Measurements from ENCODE around the gene HS3ST4. TPM values are rescaled to one million over a fixed set of nuclear protein-coding genes. Genes with fewer than 3 reads are reported as not detected.
"Not testable (repeated sequence)": the region's sequence is repeated elsewhere in the genome, so short reads cannot be mapped to it uniquely, and the experiment has no call there.

HS3ST4 gene
- total RNA-seq, 2 experiments from 2014 or later = not detected

- H3K4me3 Mint-ChIP-seq; CTCF ChIA-PET; H3K9me3 Mint-ChIP-seq (ENCODE audit: low read depth); H3K27ac Mint-ChIP-seq; H3K4me1 Mint-ChIP-seq; ATAC-seq; H3K27me3 Mint-ChIP-seq; H3K36me3 Mint-ChIP-seq; DNase-seq: not testable (repeated sequence)
These were observed 340.9 kb downstream of the HS3ST4 start for GRCh38 chr16:26032661-26033060.

GRCh38 chr16:26041952-26042668, 350.4 kb downstream of the HS3ST4 start:
- H3K27me3 Mint-ChIP-seq = no peaks in the 10 kb centered on the region
- no peak overlapping the region for H3K4me3 Mint-ChIP-seq
- CTCF ChIA-PET = no interaction called here
- H3K9me3 Mint-ChIP-seq (ENCODE audit: low read depth) = peaks cover 3% of the 10 kb centered on the region
- H3K4me1 Mint-ChIP-seq = no peaks in the 10 kb centered on the region
- ATAC-seq = no peak
- no peak overlapping the region for H3K27ac Mint-ChIP-seq
- no peaks in the 10 kb centered on the region for H3K36me3 Mint-ChIP-seq
- no peak for DNase-seq

GRCh38 chr16:26050472-26050871, 358.7 kb downstream of the HS3ST4 start:
- no peak for DNase-seq
- CTCF ChIA-PET = no interaction called here
- Mint-ChIP-seq H3K9me3 (ENCODE audit: low read depth) (peaks cover 3% of the 10 kb centered on the region), H3K27ac (no peak overlapping the region), H3K4me1 (no peaks in the 10 kb centered on the region), H3K36me3 (no peaks in the 10 kb centered on the region), H3K4me3 (no peak overlapping the region), H3K27me3 (no peaks in the 10 kb centered on the region)
- no peak for ATAC-seq

- DNase-seq = no peak
- no peak overlapping the region for H3K4me3 Mint-ChIP-seq
- no peaks in the 10 kb centered on the region for H3K4me1 Mint-ChIP-seq
- H3K36me3 Mint-ChIP-seq = no peaks in the 10 kb centered on the region
- no peaks in the 10 kb centered on the region for H3K27me3 Mint-ChIP-seq
- CTCF ChIA-PET = no interaction called here
- H3K9me3 Mint-ChIP-seq (ENCODE audit: low read depth) = no peaks in the 10 kb centered on the region
- no peak for ATAC-seq
- H3K27ac Mint-ChIP-seq = no peak overlapping the region
These were observed 359.3 kb downstream of the HS3ST4 start for GRCh38 chr16:26051063-26051462.

GRCh38 chr16:26053889-26054288, 362.1 kb downstream of the HS3ST4 start:
- H3K4me1 Mint-ChIP-seq = no peaks in the 10 kb centered on the region
- no peak overlapping the region for H3K27ac Mint-ChIP-seq
- no peaks in the 10 kb centered on the region for H3K27me3 Mint-ChIP-seq
- H3K9me3 Mint-ChIP-seq (ENCODE audit: low read depth) = no peaks in the 10 kb centered on the region
- no peak for ATAC-seq
- no peak overlapping the region for H3K4me3 Mint-ChIP-seq
- H3K36me3 Mint-ChIP-seq = no peaks in the 10 kb centered on the region
- DNase-seq = no peak
- CTCF ChIA-PET = no interaction called here

- Mint-ChIP-seq H3K4me3 (no peak overlapping the region), H3K36me3 (no peaks in the 10 kb centered on the region), H3K4me1 (no peaks in the 10 kb centered on the region), H3K9me3 (ENCODE audit: low read depth) (peaks cover 2% of the 10 kb centered on the region), H3K27ac (no peak overlapping the region), H3K27me3 (no peaks in the 10 kb centered on the region)
- ATAC-seq = no peak
- CTCF ChIA-PET = no interaction called here
- no peak for DNase-seq
These were observed 366.6 kb downstream of the HS3ST4 start for GRCh38 chr16:26058326-26058725.

- no peak for ATAC-seq
- Mint-ChIP-seq H3K4me1 (no peaks in the 10 kb centered on the region), H3K27me3 (no peaks in the 10 kb centered on the region)
These were observed 378.7 kb downstream of the HS3ST4 start for GRCh38 chr16:26070302-26071100.

GRCh38 chr16:26071101-26071866, 379.5 kb downstream of the HS3ST4 start:
- no peaks in the 10 kb centered on the region for H3K9me3 Mint-ChIP-seq (ENCODE audit: low read depth)
- no peaks in the 10 kb centered on the region for H3K36me3 Mint-ChIP-seq
- H3K27me3 Mint-ChIP-seq = no peaks in the 10 kb centered on the region
- no peak for DNase-seq
- no peak overlapping the region for H3K27ac Mint-ChIP-seq
- no peak for ATAC-seq
- no peaks in the 10 kb centered on the region for H3K4me1 Mint-ChIP-seq
- CTCF ChIA-PET = no interaction called here
- H3K4me3 Mint-ChIP-seq = no peak overlapping the region

More at GRCh38 chr16:26070302-26071100, 378.7 kb downstream of the HS3ST4 start:
- Mint-ChIP-seq H3K27ac (no peak overlapping the region), H3K4me3 (no peak overlapping the region), H3K9me3 (ENCODE audit: low read depth) (no peaks in the 10 kb centered on the region), H3K36me3 (no peaks in the 10 kb centered on the region)
- CTCF ChIA-PET = no interaction called here
- no peak for DNase-seq

- H3K36me3 Mint-ChIP-seq = no peaks in the 10 kb centered on the region
- no peaks in the 10 kb centered on the region for H3K9me3 Mint-ChIP-seq (ENCODE audit: low read depth)
- H3K27me3 Mint-ChIP-seq = no peaks in the 10 kb centered on the region
- H3K4me3 Mint-ChIP-seq = no peak overlapping the region
- ATAC-seq = no peak
- CTCF ChIA-PET = no interaction called here
- no peaks in the 10 kb centered on the region for H3K4me1 Mint-ChIP-seq
- H3K27ac Mint-ChIP-seq = no peak overlapping the region
- no peak for DNase-seq
These were observed 387.1 kb downstream of the HS3ST4 start for GRCh38 chr16:26078716-26079355.

GRCh38 chr16:26087091-26087490, 395.3 kb downstream of the HS3ST4 start:
- H3K4me1 Mint-ChIP-seq = no peaks in the 10 kb centered on the region
- CTCF ChIA-PET = no interaction called here
- no peak overlapping the region for H3K4me3 Mint-ChIP-seq
- DNase-seq (no peak), ATAC-seq (no peak)
- no peaks in the 10 kb centered on the region for H3K9me3 Mint-ChIP-seq (ENCODE audit: low read depth)
- no peak overlapping the region for H3K27ac Mint-ChIP-seq
- no peaks in the 10 kb centered on the region for H3K27me3 Mint-ChIP-seq
- H3K36me3 Mint-ChIP-seq = no peaks in the 10 kb centered on the region

GRCh38 chr16:26091511-26091910, 399.8 kb downstream of the HS3ST4 start:
- ATAC-seq (no peak), DNase-seq (no peak)
- H3K4me1 Mint-ChIP-seq = no peaks in the 10 kb centered on the region
- H3K36me3 Mint-ChIP-seq = no peaks in the 10 kb centered on the region
- CTCF ChIA-PET = no interaction called here
- no peaks in the 10 kb centered on the region for H3K9me3 Mint-ChIP-seq (ENCODE audit: low read depth)
- no peak overlapping the region for H3K27ac Mint-ChIP-seq
- H3K27me3 Mint-ChIP-seq = no peaks in the 10 kb centered on the region
- H3K4me3 Mint-ChIP-seq = no peak overlapping the region

- H3K4me3 Mint-ChIP-seq; H3K27me3 Mint-ChIP-seq; CTCF ChIA-PET; ATAC-seq; H3K4me1 Mint-ChIP-seq; DNase-seq; H3K27ac Mint-ChIP-seq; H3K9me3 Mint-ChIP-seq (ENCODE audit: low read depth); H3K36me3 Mint-ChIP-seq: not testable (repeated sequence)
These were observed 406.4 kb downstream of the HS3ST4 start for GRCh38 chr16:26098206-26098605.

GRCh38 chr16:26102369-26102768, 410.6 kb downstream of the HS3ST4 start:
- no peak overlapping the region for H3K27ac Mint-ChIP-seq
- CTCF ChIA-PET = no interaction called here

More at GRCh38 chr16:26102369-26102768, 410.6 kb downstream of the HS3ST4 start:
- ATAC-seq = no peak
- H3K9me3 Mint-ChIP-seq (ENCODE audit: low read depth) = peaks cover 3% of the 10 kb centered on the region
- no peak overlapping the region for H3K4me3 Mint-ChIP-seq
- no peak for DNase-seq
- H3K27me3 Mint-ChIP-seq = no peaks in the 10 kb centered on the region
- H3K4me1 Mint-ChIP-seq = no peaks in the 10 kb centered on the region
- H3K36me3 Mint-ChIP-seq = no peaks in the 10 kb centered on the region
